Activated CD4-positive, alpha-beta T cell treated with anti-CD3 and anti-CD28 coated beads, Interleukin-2, amount 10 ng/mL, durations not matched to agents 7 days and 5 days (primary cell): ENCODE data around the gene FUT7. TPM values are rescaled to one million over a fixed set of nuclear protein-coding genes. Genes with fewer than 3 reads are reported as not detected.

ENCODE experiments used
- CTCF ChIA-PET: fragments of 350-600 bp; sonication (Branson Sonifier 250); formaldehyde crosslinking; loops from one replicate; lab custom pipeline; 2021; ENCODE audit warnings: antibody characterized with exemption; lab: Charles Lee
- POLR2A ChIA-PET: fragments of 350-600 bp; sonication (Branson Sonifier 250); formaldehyde crosslinking; loops from one replicate; lab custom pipeline; 2021; ENCODE audit warnings: antibody characterized with exemption; lab: Charles Lee
- DNase-seq: peaks from one replicate; pipeline ENCODE4 v3.0.0-alpha.2; 2020
- H3K27ac Mint-ChIP-seq: one replicate; pipeline ENCODE4 v1.8.0; 2021; ENCODE audit warnings: mild to moderate bottlenecking, moderate library complexity, mixed read lengths
- H3K27me3 Mint-ChIP-seq: one replicate; pipeline ENCODE4 v1.8.0; 2021; ENCODE audit warnings: mixed read lengths
- H3K36me3 Mint-ChIP-seq: one replicate; pipeline ENCODE4 v1.8.0; 2021; ENCODE audit warnings: low read depth, mixed read lengths
- H3K4me1 Mint-ChIP-seq: one replicate; pipeline ENCODE4 v1.8.0; 2021; ENCODE audit warnings: mixed read lengths
- H3K4me3 Mint-ChIP-seq: one replicate; pipeline ENCODE4 v1.8.0; 2021; ENCODE audit warnings: mild to moderate bottlenecking, moderate library complexity, mixed read lengths
- H3K9me3 Mint-ChIP-seq: one replicate; pipeline ENCODE4 v1.8.0; 2021; ENCODE audit warnings: mixed read lengths
- total RNA-seq, 2 experiments: library from RNA; stranded (reverse); gene quantifications; one replicate each; pipeline ENCODE4 v1.2.3, GENCODE V29; 2021

Gene FUT7
- 10 to 100 TPM in 1 of 2 experiments, 1 to 10 TPM in 1; 8.9 to 10.3 TPM for total RNA-seq

- peak; percentile 28 for DNase-seq
- H3K9me3 Mint-ChIP-seq, result no peaks in the 10 kb centered on the region
Measured at GRCh38 chr9:137031904-137032640, at the start of gene FUT7. Gene FUT7, minus strand, starts transcription at chr9:137032088. Its CDS starts 97 bp downstream, at chr9:137031991.

DNA sequence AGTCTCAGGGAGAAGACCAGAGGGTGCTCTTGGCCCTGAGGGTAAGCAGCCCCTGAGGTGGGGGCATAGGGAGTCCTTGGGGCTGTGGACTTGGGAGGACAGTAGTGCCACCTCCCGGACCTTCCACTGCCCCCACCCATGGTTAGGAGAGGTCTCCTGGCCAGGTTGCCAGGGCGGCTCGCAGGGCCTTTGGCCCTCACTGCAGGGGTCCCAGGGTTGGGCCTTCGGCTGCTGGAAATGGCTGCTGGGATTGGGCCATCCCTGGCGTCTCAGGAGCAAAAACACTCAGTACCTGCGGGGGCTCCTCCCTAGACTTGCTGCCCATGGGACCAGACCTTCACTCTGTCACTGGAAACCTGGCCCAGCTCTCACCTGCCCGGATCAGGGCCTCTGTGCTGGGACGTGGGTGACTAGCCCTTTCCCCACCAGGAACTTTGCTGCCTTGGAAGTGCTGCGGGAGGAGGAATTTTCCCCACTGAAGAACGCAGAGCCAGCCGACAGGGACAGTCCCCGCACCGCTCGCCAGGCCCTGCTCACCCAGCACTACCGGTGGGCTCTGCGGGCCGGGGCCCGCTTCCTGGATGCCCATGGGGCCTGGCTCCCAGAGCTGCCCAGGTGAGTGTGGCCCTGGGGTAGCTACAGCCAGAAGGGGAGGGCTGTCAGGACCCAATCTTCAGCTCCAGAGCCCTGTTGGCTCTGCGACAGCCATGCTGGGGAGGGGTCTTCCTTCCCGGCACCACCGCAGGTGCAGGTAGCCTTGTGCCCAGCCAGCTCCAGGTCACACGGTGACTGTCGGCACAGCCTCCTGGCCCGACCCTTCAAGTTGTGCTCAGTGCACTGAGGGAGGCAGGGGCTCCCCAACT, 48.6 kb upstream of the FUT7 start:
- DNase-seq, result no peak
- Mint-ChIP-seq H3K27ac (no peak overlapping the region), H3K9me3 (no peaks in the 10 kb centered on the region), H3K27me3 (no peaks in the 10 kb centered on the region), H3K4me1 (peaks cover 16% of the 10 kb centered on the region), H3K4me3 (peak overlapping the region; percentile 30), H3K36me3 (peaks cover 14% of the 10 kb centered on the region)
- ChIA-PET POLR2A (no interaction called here), CTCF (interaction anchor here (0.8 to 2.5 kb wide), 3 partner anchors 11 to 27 kb away, joined by 3 to 9 read pairs (median 5); partner anchors contain the start of gene SAPCD2)

More at GRCh38 chr9:137031904-137032640, at the start of gene FUT7:
- POLR2A ChIA-PET, result interaction anchor here (0.6 kb wide), 1 partner anchor 138 kb away, joined by 3 read pairs; no protein-coding TSS in a partner anchor
- H3K36me3 Mint-ChIP-seq, result peaks cover 2% of the 10 kb centered on the region
- peak within 1 kb of the TSS; percentile 87 for H3K27ac Mint-ChIP-seq
- H3K4me3 Mint-ChIP-seq, result peak within 1 kb of the TSS; percentile 75
- H3K27me3 Mint-ChIP-seq, result no peaks in the 10 kb centered on the region
- CTCF ChIA-PET, result interaction anchor here (0.7 to 14.0 kb wide), 11 partner anchors 14 to 307 kb away, joined by 3 to 157 read pairs (median 4); partner anchors contain the start of genes NPDC1 and SAPCD2
- peaks cover 58% of the 10 kb centered on the region for H3K4me1 Mint-ChIP-seq

DNA sequence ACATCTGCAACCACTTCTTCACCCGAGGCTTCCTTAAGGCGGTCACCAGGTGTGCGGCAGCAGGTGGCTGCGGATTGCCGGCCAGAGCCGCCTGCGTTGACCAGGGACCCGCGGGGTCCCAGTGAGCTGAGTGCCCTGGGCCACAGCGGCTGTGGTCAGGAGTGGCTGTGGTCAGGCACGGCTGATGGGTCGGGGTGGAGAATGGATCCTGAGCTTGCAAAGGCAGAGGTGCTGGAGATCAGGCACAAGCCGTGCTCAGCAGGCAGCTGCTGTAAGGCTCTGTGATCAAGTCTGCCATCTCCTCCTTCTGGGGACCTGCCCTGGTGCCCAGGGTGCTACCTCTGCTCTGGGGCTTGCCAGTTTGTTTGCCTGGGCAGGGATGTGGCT, 47.5 kb upstream of the FUT7 start:
- peaks cover 14% of the 10 kb centered on the region for H3K36me3 Mint-ChIP-seq
- no peak overlapping the region for H3K27ac Mint-ChIP-seq
- no peaks in the 10 kb centered on the region for H3K9me3 Mint-ChIP-seq
- DNase-seq, result no peak
- ChIA-PET CTCF (interaction anchor here (0.6 to 0.9 kb wide), 3 partner anchors 9 to 28 kb away, joined by 3 to 5 read pairs (median 3); partner anchors contain the start of gene SAPCD2), POLR2A (no interaction called here)
- no peaks in the 10 kb centered on the region for H3K27me3 Mint-ChIP-seq
- peak overlapping the region; percentile 30 for H3K4me3 Mint-ChIP-seq
- peaks cover 11% of the 10 kb centered on the region for H3K4me1 Mint-ChIP-seq

DNA sequence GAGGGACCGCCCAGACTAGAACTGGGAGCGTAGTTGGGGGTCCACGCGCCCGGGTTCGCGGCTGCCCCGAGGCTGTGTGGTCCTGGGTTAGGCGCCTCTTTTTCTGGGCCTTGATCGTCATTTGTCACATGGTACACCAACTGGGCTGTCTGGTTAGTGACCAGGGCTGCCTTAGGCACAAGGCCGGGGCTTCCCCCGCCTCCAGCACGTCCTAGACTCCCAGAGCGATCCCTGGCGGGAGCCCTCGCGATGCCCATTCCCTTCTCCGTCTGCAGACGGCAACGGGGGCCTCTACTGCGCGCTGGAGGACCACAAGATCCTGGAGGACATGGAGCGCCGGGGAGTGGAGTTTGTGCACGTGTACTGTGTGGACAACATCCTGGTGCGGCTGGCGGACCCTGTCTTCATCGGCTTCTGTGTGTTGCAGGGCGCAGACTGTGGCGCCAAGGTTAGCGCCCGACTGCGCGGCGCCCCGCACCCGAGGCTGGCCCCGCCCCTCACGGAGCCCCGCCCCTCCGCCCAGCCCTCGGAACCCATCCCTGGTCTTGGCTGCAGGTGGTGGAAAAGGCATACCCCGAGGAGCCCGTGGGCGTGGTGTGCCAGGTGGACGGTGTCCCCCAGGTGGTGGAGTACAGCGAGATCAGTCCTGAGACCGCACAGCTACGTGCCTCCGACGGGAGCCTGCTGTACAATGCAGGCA, 47.0 kb upstream of the FUT7 start:
- Mint-ChIP-seq H3K27ac (no peak overlapping the region), H3K4me3 (peak overlapping the region; percentile 74), H3K4me1 (peaks cover 8% of the 10 kb centered on the region), H3K27me3 (no peaks in the 10 kb centered on the region), H3K9me3 (no peaks in the 10 kb centered on the region), H3K36me3 (peaks cover 13% of the 10 kb centered on the region)
- CTCF ChIA-PET, result interaction anchor here (0.6 to 2.7 kb wide), 2 partner anchors 9 to 12 kb away, joined by 5 to 20 read pairs; partner anchors contain the start of gene SAPCD2
- DNase-seq, result no peak
- POLR2A ChIA-PET, result no interaction called here

DNA sequence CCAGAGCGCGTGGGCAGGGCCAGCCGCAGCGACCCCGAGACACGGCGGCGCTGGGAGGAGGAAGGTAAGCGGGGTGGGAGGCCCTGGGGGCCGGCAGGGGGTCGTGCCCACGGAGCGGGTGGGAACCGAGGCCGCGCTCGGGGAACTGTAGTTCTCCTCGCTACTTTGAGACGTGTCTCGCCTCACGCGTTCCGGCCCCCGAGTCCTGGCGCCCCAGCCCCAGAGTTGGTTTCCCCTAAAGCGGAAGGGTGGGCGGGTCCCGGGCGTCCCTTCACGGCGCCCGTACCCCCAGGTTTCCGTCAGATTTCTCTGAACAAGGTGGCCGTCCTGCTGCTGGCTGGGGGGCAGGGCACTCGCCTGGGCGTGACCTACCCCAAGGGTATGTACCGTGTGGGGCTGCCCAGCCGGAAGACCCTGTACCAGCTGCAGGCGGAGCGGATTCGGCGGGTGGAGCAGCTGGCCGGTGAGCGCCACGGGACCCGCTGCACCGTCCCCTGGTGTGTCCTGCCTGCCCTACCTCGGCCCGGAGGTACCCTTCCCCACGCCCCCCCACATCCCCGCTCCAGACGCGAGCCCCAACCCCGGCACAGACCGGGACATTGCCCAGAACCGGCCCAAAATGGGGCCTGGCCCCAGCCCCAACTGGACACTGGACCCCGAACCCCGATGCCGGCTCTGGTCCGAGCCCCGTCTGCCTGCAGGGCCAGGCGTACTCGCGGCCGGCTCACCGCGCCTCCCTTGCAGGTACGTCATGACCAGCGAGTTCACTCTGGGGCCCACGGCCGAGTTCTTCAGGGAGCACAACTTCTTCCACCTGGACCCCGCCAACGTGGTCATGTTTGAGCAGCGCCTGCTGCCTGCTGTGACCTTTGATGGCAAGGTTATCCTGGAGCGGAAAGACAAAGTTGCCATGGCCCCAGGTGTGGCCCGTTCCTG, 46.1 kb upstream of the FUT7 start:
- Mint-ChIP-seq H3K27ac (peak overlapping the region; percentile 50), H3K9me3 (no peaks in the 10 kb centered on the region), H3K36me3 (peaks cover 10% of the 10 kb centered on the region), H3K4me3 (peak overlapping the region; percentile 74), H3K4me1 (peaks cover 6% of the 10 kb centered on the region), H3K27me3 (no peaks in the 10 kb centered on the region)
- POLR2A ChIA-PET, result no interaction called here
- CTCF ChIA-PET, result interaction anchor here (1.0 to 2.7 kb wide), 5 partner anchors 8 to 48 kb away, joined by 3 to 20 read pairs (median 8); partner anchors contain the start of gene MAN1B1
- peak; percentile 52 for DNase-seq

DNA sequence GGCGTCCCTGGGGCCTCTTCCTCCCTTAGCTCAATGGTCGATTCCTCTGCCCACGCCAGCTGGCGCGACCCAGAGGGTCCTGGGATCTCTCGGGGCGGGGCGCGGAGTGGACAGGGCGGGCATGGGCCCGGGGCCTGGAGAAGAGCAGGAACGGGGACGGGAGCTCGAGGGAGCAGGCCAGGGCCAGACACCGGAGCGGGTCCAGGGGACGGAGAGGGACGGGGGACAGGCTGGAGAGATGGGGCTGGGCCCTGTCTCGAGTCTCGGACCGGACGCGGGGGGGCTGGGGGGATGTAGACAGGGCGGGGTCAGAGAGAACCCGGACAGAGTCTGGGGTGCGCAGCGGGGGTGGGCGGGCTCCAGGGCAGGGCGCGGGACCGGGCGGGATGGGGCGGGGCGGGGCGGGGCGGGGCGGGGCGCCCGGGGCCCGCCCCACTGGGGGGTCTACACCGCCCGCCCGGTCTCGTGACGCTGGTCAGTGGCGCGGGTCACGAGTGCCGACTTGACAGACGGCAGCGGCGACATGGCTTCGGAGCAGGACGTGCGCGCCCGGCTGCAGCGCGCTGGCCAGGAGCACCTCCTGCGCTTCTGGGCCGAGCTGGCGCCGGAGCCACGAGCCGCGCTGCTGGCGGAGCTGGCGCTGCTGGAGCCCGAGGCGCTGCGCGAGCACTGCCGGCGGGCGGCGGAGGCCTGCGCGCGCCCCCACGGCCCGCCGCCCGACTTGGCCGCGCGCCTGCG, 45.3 kb upstream of the FUT7 start, which contains the start of gene UAP1L1:
UAP1L1 (plus strand) TSS at position 508 of the 738 bp plus-strand sequence; CDS start at position 524, 16 bp downstream.
- Mint-ChIP-seq H3K27me3 (no peaks in the 10 kb centered on the region), H3K9me3 (no peaks in the 10 kb centered on the region), H3K27ac (peak within 1 kb of the TSS; percentile 50), H3K36me3 (peaks cover 10% of the 10 kb centered on the region), H3K4me3 (peak within 1 kb of the TSS; percentile 74), H3K4me1 (peaks cover 6% of the 10 kb centered on the region)
- CTCF ChIA-PET, result interaction anchor here (0.6 to 2.7 kb wide), 9 partner anchors 9 to 350 kb away, joined by 3 to 20 read pairs (median 4); partner anchors contain the start of genes MAN1B1 and NPDC1
- peak; percentile 69 for DNase-seq
- POLR2A ChIA-PET, result no interaction called here

DNA sequence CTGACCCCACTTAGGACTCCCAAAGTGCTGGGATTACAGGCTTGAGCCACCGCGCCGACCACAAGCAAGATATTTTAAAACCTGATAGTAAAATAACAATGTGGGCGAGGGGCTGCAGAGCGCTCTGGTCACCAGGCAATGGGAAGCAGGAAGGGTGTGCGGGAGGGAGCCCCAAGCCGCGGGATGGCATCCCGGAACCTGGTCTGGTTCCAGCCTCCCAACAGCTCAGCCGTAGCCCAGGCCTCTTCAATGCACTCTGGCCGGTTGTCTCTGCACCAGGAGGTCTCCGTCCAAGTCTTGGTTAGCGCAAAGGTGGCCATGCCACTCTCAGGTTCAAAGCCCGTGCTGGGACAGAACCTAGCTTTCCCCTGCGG, 44.7 kb upstream of the FUT7 start:
- no peak for DNase-seq
- peaks cover 10% of the 10 kb centered on the region for H3K4me1 Mint-ChIP-seq
- peaks cover 6% of the 10 kb centered on the region for H3K36me3 Mint-ChIP-seq
- CTCF ChIA-PET, result interaction anchor here (0.6 to 2.7 kb wide), 8 partner anchors 9 to 349 kb away, joined by 3 to 20 read pairs (median 4); partner anchors contain the start of genes MAN1B1 and NPDC1
- no peak overlapping the region for H3K27ac Mint-ChIP-seq
- no peaks in the 10 kb centered on the region for H3K9me3 Mint-ChIP-seq
- H3K4me3 Mint-ChIP-seq, result peak overlapping the region; percentile 66
- POLR2A ChIA-PET, result no interaction called here
- H3K27me3 Mint-ChIP-seq, result no peaks in the 10 kb centered on the region

DNA sequence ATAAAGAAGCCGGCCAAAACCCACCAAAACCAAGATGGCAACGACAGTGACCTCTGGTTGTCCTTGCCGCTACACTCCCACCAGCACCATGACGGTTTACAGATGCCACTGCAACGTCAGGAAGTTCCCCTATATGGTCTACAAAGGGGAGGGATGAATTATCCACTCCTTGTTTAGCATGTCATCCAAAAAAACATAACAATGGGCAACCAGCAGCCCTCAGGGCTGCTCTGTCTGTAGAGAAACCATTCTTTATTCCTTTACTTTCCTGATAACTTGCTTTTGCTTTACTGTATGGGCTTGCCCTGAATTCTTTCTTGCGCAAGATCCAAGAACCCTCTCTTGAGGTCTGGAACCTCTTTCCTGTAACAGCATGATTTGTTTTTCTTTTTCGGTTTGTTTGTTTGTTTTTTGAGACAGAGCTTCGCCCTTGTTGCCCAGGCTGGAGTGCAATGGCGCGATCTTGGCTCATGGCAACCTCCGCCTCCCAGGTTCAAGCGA, 43.4 kb upstream of the FUT7 start:
- no peak for DNase-seq
- Mint-ChIP-seq H3K9me3 (no peaks in the 10 kb centered on the region), H3K27me3 (no peaks in the 10 kb centered on the region), H3K36me3 (peaks cover 3% of the 10 kb centered on the region), H3K4me1 (peaks cover 19% of the 10 kb centered on the region), H3K4me3 (no peak overlapping the region), H3K27ac (no peak overlapping the region)
- CTCF ChIA-PET, result interaction anchor here (1.6 kb wide), 1 partner anchor 21 kb away, joined by 8 read pairs; no protein-coding TSS in a partner anchor
- POLR2A ChIA-PET, result no interaction called here

- Mint-ChIP-seq H3K27ac (no peak overlapping the region), H3K4me1 (peaks cover 17% of the 10 kb centered on the region), H3K9me3 (no peaks in the 10 kb centered on the region), H3K36me3 (peaks cover 2% of the 10 kb centered on the region), H3K27me3 (no peaks in the 10 kb centered on the region), H3K4me3 (no peak overlapping the region)
- CTCF ChIA-PET, result interaction anchor here (1.6 kb wide), 1 partner anchor 21 kb away, joined by 8 read pairs; no protein-coding TSS in a partner anchor
- no peak for DNase-seq
- POLR2A ChIA-PET, result no interaction called here
Measured at GRCh38 chr9:137074657-137075274, 42.9 kb upstream of the FUT7 start.

GRCh38 chr9:137073992-137074399, 42.1 kb upstream of the FUT7 start:
- Mint-ChIP-seq H3K4me3 (no peak overlapping the region), H3K27me3 (no peaks in the 10 kb centered on the region), H3K36me3 (no peaks in the 10 kb centered on the region), H3K9me3 (no peaks in the 10 kb centered on the region), H3K4me1 (peaks cover 16% of the 10 kb centered on the region), H3K27ac (peak overlapping the region; percentile 58)
- POLR2A ChIA-PET, result no interaction called here
- CTCF ChIA-PET, result no interaction called here
- DNase-seq, result no peak
